ENCODE measurements around the gene ZNF692. TPM values are rescaled to one million over a fixed set of nuclear protein-coding genes. Genes with fewer than 3 reads are reported as not detected.

The ZNF692 gene
- total RNA-seq, 1 experiment from 2014 or later = 11.1 TPM

DNA sequence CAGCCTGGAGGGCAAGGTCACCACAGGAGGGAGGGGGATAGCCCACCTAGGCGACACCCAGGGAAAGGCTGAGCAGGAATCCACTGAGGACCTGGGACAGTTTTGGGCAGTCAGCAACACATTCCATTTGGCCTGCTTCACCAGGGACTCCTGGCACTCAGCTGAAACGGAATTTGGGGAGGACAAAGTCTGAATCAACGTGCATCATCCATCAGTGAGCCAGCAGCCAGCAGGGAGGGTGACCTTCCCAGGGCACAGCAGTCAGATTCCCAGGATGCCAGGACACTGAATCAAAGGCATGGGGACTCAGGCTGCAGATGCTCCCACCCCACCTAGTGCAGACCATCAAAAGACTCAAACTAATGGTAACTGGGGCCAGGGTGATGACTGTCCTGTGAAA is 37.8 kb downstream of the ZNF692 start:
- Histone ChIP-seq H3K27ac (peak overlapping the region; percentile 96), H3K27me3 (replicated peaks) (no peaks in the 10 kb centered on the region), H3K4me3 (no peak overlapping the region), H3K9me3 (replicated peaks) (no peaks in the 10 kb centered on the region), H3K36me3 (peaks cover 76% of the 10 kb centered on the region), H3K4me1 (replicated peaks) (peaks cover 54% of the 10 kb centered on the region)
- peak; percentile 88 to 95 for DNase-seq (ENCODE audit: low read depth in 1 of 2, low spot score in 2 of 2)

GRCh38 chr1:248820041-248820585 is 38.8 kb downstream of the ZNF692 start:
- H3K9me3 ChIP-seq (replicated peaks) = no peaks in the 10 kb centered on the region
- H3K4me3 ChIP-seq = no peak overlapping the region
- peaks cover 86% of the 10 kb centered on the region for H3K36me3 ChIP-seq
- peaks cover 53% of the 10 kb centered on the region for H3K4me1 ChIP-seq (replicated peaks)
- H3K27ac ChIP-seq = peak overlapping the region; percentile 87
- DNase-seq (ENCODE audit: low read depth in 1 of 2, low spot score in 2 of 2) = no peak
- no peaks in the 10 kb centered on the region for H3K27me3 ChIP-seq (replicated peaks)

GRCh38 chr1:248818505-248819374 is 40.1 kb downstream of the ZNF692 start:
- H3K36me3 ChIP-seq = peaks cover 87% of the 10 kb centered on the region

GRCh38 chr1:248817065-248817464 is 41.8 kb downstream of the ZNF692 start:
- Histone ChIP-seq H3K9me3 (replicated peaks) (no peaks in the 10 kb centered on the region), H3K27me3 (replicated peaks) (no peaks in the 10 kb centered on the region), H3K4me1 (replicated peaks) (peaks cover 22% of the 10 kb centered on the region), H3K4me3 (no peak overlapping the region), H3K27ac (no peak overlapping the region), H3K36me3 (peaks cover 92% of the 10 kb centered on the region)
- peak in 1 of 2 experiments; percentile 17 for DNase-seq (ENCODE audit: low read depth in 1 of 2, low spot score in 2 of 2)

More at GRCh38 chr1:248818505-248819374, 40.1 kb downstream of the ZNF692 start:
- Histone ChIP-seq H3K27ac (no peak overlapping the region), H3K27me3 (replicated peaks) (no peaks in the 10 kb centered on the region), H3K4me3 (no peak overlapping the region), H3K4me1 (replicated peaks) (peaks cover 39% of the 10 kb centered on the region), H3K9me3 (replicated peaks) (no peaks in the 10 kb centered on the region)
- DNase-seq (ENCODE audit: low read depth in 1 of 2, low spot score in 2 of 2) = no peak

DNA sequence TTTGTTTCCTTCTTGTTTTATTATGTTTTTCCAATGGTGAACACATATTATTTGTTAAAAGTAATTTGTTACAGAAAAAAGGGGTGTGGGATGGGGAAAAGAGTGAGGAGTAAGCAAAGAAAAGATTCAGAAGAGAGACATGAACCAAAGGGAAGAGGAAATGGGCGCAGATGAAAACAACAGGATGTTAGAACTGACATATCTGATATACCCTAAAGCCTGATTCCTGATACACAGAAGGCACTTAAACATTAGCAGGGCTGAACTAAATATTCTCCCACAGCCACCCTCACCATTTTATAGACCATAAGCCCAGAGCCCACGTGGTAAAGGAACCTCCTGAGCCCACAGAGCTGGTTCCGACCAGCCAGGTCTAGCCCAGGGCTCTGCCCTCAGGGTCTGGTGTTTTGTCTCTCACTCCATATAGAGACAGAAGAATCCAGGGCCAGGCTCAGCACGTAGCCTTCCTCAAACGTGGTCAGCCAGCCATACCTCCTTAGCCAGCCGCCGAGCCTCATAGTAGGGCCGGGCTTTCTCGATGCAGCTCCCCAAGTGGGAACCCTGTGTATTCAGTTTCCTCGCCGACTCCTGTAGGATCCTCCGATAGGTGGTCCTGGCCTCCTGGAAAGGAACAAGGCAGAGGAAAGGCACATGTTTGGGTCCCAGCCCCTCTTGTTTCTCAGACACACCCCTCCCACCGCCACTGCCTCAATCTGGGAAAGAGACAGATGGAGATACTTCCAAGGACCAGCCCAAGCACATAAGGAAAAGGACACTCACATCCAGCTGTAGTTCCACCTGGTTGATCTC is 42.6 kb downstream of the ZNF692 start:
- H3K27ac ChIP-seq = no peak overlapping the region
- H3K36me3 ChIP-seq = peaks cover 94% of the 10 kb centered on the region
- peaks cover 14% of the 10 kb centered on the region for H3K4me1 ChIP-seq (replicated peaks)
- no peak overlapping the region for H3K4me3 ChIP-seq
- H3K9me3 ChIP-seq (replicated peaks) = no peaks in the 10 kb centered on the region
- H3K27me3 ChIP-seq (replicated peaks) = no peaks in the 10 kb centered on the region
- DNase-seq (ENCODE audit: low read depth in 1 of 2, low spot score in 2 of 2) = peak in 1 of 2 experiments; percentile 34

DNA sequence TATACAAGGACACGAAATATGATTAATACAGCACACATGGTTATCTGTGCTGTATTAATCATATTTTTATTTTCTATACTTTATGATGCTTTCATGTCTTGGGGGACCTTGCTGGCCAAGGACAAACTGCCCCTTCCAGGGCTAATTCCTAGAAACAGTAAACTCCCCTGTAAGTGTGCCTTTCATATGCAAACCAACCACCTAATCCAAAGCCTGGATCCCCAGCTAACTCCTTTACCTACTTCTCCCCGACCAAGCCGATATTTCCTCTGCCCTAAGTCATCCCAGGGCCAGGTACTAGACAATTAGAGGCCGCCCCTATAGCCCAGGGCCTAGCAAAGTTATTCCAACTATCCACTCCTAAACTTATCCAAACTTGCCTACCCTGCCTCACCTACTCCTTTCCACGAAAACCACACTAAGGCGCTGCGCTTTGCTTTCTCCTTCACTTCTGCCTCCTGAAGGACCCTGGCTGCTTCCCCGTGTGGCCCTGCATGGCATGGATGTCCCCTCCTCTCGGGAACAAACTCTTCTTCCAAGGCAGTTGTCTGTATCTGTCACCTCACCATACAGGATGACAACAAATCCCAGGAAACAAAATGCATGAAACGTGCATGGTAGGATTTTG is 43.4 kb downstream of the ZNF692 start:
- no peak overlapping the region for H3K27ac ChIP-seq
- no peaks in the 10 kb centered on the region for H3K9me3 ChIP-seq (replicated peaks)
- H3K36me3 ChIP-seq = peaks cover 96% of the 10 kb centered on the region
- peak in 1 of 2 experiments; percentile 33 for DNase-seq (ENCODE audit: low read depth in 1 of 2, low spot score in 2 of 2)
- H3K4me1 ChIP-seq (replicated peaks) = peaks cover 13% of the 10 kb centered on the region
- H3K4me3 ChIP-seq = no peak overlapping the region
- H3K27me3 ChIP-seq (replicated peaks) = no peaks in the 10 kb centered on the region

GRCh38 chr1:248814351-248814750 is 44.5 kb downstream of the ZNF692 start:
- Histone ChIP-seq H3K4me3 (no peak overlapping the region), H3K36me3 (peaks cover 87% of the 10 kb centered on the region)

GRCh38 chr1:248813546-248813945 is 45.3 kb downstream of the ZNF692 start:
- peaks cover 79% of the 10 kb centered on the region for H3K36me3 ChIP-seq

More at GRCh38 chr1:248814351-248814750, 44.5 kb downstream of the ZNF692 start:
- Histone ChIP-seq H3K27ac (no peak overlapping the region), H3K27me3 (replicated peaks) (no peaks in the 10 kb centered on the region), H3K4me1 (replicated peaks) (peaks cover 8% of the 10 kb centered on the region), H3K9me3 (replicated peaks) (no peaks in the 10 kb centered on the region)
- DNase-seq (ENCODE audit: low read depth in 1 of 2, low spot score in 2 of 2) = peak in 1 of 2 experiments; percentile 30

GRCh38 chr1:248812736-248813425 is 46.0 kb downstream of the ZNF692 start:
- no peaks in the 10 kb centered on the region for H3K27me3 ChIP-seq (replicated peaks)
- peaks cover 74% of the 10 kb centered on the region for H3K36me3 ChIP-seq

More at GRCh38 chr1:248813546-248813945, 45.3 kb downstream of the ZNF692 start:
- Histone ChIP-seq H3K27me3 (replicated peaks) (no peaks in the 10 kb centered on the region), H3K27ac (no peak overlapping the region), H3K4me3 (no peak overlapping the region), H3K4me1 (replicated peaks) (peaks cover 8% of the 10 kb centered on the region), H3K9me3 (replicated peaks) (no peaks in the 10 kb centered on the region)
- peak in 1 of 2 experiments; percentile 38 for DNase-seq (ENCODE audit: low read depth in 1 of 2, low spot score in 2 of 2)

DNA sequence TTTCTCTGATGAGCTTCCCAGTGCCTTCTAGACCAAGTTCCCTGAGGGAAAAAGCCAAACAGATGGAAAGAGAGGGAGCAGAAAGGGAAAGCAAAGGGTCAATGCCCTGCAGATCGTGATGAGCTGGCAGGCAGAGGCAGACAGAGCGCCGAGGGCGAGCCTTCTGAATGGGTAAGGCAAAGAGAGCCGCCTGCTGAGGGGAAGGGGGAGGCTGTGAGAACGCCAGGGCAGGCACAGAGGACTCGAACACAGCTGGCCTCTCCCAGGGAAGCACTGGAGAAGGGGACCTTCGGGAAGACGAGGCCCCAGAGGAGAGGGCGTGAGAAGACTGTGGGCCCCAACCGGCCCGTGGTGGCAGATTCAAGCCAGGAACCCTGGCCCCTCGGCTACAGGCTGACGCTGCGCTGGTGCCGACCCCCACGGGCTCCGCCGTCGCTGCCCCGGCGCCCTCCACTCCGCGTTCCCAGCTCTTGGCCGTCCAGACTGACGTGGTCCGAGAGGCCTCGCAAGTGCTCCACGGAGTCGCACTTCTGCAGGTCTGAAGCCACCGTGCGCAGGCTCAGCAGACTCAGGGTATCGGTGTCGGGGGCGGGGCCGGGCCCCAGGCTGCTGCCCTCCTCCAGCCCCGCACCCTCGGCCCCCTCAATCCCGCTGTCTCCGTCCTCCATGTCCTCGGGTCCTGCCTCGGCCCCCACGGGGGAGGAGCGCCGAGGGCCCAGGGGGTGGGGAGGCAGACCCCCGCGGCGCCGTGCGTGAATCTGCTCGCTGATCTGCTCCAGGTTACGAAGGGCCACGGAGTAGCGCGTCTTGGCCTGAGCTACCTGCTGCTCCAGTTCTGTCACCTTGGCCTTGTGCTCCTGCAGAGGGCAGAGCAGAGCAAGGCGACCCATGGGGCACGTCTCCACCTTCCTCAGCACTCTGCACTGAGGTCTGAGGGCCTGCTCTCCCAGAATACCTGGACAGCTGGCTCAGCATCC is 47.1 kb downstream of the ZNF692 start:
- Histone ChIP-seq H3K36me3 (peaks cover 63% of the 10 kb centered on the region), H3K9me3 (replicated peaks) (no peaks in the 10 kb centered on the region)
- DNase-seq (ENCODE audit: low read depth in 1 of 2, low spot score in 2 of 2) = peak in 1 of 2 experiments; percentile 40

More at GRCh38 chr1:248812736-248813425, 46.0 kb downstream of the ZNF692 start:
- DNase-seq (ENCODE audit: low read depth in 1 of 2, low spot score in 2 of 2) = peak in 1 of 2 experiments; percentile 31
- no peaks in the 10 kb centered on the region for H3K9me3 ChIP-seq (replicated peaks)
- no peak overlapping the region for H3K4me3 ChIP-seq
- peaks cover 8% of the 10 kb centered on the region for H3K4me1 ChIP-seq (replicated peaks)
- H3K27ac ChIP-seq = no peak overlapping the region

DNA sequence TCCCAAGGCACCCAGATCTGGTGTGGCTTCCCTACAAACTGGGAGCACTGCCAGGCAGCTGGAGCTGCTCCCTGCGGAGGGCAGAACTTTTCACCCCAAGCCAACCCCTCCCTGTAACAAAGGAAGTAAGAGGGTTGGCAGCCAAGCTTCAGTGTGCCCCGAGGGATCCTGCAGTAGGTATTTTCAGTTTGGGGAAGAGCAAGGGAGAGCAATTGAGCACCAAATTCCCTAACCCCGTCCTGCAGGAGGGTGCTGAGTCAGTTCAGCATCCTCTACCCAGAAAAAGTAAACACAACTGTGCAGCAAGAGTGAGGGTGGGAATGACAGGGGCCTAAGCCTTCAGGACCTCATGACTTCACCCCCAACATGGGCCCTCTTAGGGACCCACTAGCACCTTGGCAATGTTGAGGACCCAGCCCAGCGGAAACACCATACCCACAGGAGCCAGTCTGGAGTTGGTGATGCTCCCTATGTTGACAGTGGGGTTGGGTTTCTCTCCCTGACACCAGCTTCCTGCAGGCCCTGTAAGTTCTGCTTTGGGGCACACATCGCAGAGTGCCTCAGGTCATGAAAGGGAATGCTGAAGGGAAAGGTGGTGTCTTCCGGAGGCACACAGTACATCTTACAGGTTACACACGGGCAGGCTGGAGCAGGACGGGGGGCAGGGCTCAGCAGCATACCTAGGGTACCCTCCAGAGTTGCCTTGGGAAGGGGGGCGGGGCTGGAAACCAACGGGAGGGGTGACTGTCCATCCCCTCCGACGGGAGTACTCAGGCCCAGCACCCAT is 48.0 kb downstream of the ZNF692 start:
- peak in 1 of 2 experiments; percentile 47 for DNase-seq (ENCODE audit: low read depth in 1 of 2, low spot score in 2 of 2)
- H3K4me3 ChIP-seq = no peak overlapping the region
- H3K27ac ChIP-seq = no peak overlapping the region
- peaks cover 54% of the 10 kb centered on the region for H3K36me3 ChIP-seq
- H3K27me3 ChIP-seq (replicated peaks) = no peaks in the 10 kb centered on the region
- H3K4me1 ChIP-seq (replicated peaks) = peaks cover 8% of the 10 kb centered on the region
- H3K9me3 ChIP-seq (replicated peaks) = no peaks in the 10 kb centered on the region

More for the DNA sequence above, 47.1 kb downstream of the ZNF692 start:
- Histone ChIP-seq H3K4me1 (replicated peaks) (peaks cover 8% of the 10 kb centered on the region), H3K4me3 (no peak overlapping the region), H3K27ac (no peak overlapping the region), H3K27me3 (replicated peaks) (no peaks in the 10 kb centered on the region)
